ENCODE measurements around the gene DNAJC24.

GRCh38 chr11:31479066-31479465 is 109.4 kb downstream of the DNAJC24 start:
- TF ChIP-seq CTCF (conservative IDR thresholded peaks at IDR 0.05) (no peak), EZH2 (IDR thresholded peaks at IDR 0.05; ENCODE audit: low read depth) (no peak)

Data from PC-9 (cell line).